ENCODE results near the gene HEXA. TPM values are rescaled to one million over a fixed set of nuclear protein-coding genes. Genes with fewer than 3 reads are reported as not detected.

The HEXA gene
- total RNA-seq: 94.1 TPM

GRCh38 chr15:72375846-72376581 lies at the start of gene HEXA:
Gene HEXA, minus strand, starts transcription at chr15:72376014. Its CDS starts 42 bp downstream, at chr15:72375972.

DNA sequence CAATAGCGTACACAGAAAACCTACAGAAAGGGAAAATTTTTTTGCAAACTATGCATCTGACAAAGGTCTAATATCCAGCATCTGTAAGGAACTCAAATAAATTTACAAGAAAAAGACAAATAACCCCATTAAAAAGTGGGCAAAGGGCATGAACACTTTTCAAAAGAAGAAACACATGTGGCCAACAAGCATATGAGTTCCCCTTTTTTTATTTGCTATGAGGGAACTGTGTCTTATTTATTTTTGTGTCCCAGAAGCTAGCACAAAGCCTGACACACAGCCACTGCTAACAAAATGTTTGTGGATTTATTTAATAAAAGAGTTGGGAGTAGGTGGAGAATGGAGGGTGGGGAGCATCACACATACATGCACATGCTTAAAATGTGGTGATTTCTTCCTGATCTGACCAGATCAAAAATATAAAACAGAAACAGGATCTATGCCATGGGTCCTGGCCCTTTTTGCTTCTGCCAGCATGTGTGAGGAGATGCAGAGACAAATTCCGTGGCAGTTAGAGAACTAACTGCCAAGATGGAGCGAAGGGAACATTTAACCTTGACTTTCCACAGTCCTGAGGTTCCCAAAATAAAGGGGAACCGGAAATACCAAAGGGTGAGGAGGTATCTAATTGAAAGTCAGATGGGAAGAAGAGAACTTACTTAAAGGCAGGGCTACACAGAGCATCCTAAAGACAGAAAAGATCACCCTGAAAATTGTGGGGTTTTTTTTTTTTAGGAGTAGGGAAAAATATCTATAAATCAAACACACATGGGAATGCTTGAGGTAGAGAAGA lies 22.2 kb upstream of the HEXA start, which contains the start of gene TMEM202:
Gene TMEM202 (plus strand): TSS at position 510 of the 793 bp plus-strand sequence. CDS start 22 bp downstream, at position 532.

GRCh38 chr15:72319985-72320671 lies 55.7 kb downstream of the HEXA start, which contains the start of gene CELF6:
Gene CELF6, minus strand, starts transcription at chr15:72320157. Its CDS starts 283 bp downstream, at chr15:72319874.

Other genes with a start within 250 kb of the HEXA start
- gene GRAMD2A, start 178.2 kb downstream of the HEXA start, total RNA-seq: 0.82 TPM
- gene PKM, start 144.8 kb downstream of the HEXA start, total RNA-seq: 782 TPM
- 54.0 TPM for gene PARP6, start 103.5 kb downstream of the HEXA start, total RNA-seq
- 2.4 TPM for gene CELF6, start 55.9 kb downstream of the HEXA start, total RNA-seq
- gene TMEM202, start 22.3 kb upstream of the HEXA start, total RNA-seq: not detected
- 76.7 TPM for gene ARIH1, start 98.3 kb upstream of the HEXA start, total RNA-seq